ENCODE results near the gene TRPM4. TPM values are rescaled to one million over a fixed set of nuclear protein-coding genes. Genes with fewer than 3 reads are reported as not detected.
A peak's percentile ranks its signal among the peaks of the same experiment; 100 is the strongest.

Gene TRPM4
- total RNA-seq, 2 donors from 2014 or later = 0.25 TPM; not detected in 1

DNA sequence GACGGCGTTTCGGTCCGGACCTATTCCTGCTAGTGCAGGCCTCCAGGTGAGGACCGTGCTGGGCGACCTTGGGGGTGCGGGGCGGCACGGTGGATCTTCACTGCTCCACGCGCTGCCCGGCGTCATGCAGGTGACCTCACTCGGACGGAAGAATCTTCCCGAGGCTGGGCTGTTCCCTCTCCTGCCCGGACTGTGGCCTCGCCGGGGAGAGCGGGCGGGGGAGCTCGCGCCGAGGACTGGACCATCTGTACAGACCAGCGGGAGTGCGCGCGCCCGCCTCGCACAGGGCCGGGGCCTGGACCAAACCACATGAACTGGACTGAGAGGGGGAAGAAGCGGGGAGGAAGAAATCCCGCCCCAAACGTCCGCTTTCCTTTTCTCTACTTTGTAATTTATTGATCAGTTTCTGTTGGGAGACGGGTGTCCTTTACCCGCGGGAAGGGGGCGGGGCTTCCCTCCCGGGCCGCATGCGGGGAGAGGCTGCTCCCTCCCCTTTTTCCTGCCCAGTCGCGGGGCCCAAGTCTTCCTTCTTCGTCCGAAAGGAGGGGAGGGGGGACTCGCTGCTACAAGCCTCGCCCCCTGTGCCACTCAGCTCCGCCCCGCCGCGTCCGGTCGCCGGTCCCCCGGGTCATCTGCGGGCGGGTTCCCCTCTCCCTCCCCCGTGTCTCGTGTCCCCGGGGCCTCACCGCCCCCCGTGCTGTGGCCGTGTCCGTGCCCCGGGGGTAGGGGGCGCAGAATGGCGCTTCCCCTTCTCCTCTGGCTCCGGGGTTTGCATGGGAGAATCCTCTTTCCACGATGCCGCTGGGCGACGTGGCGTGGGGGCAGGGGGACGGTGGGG, 7.3 kb upstream of the TRPM4 start:
- DNase-seq (peak in 2 of 3 donors; percentile 32 to 38), ATAC-seq (no peak)
- peaks cover 67% of the 10 kb centered on the region for H3K27me3 Mint-ChIP-seq
- no peaks in the 10 kb centered on the region for H3K9me3 ChIP-seq (ENCODE audit: control insufficient read depth, low read length, poor library complexity, severe bottlenecking)
- H3K4me1 Mint-ChIP-seq = peaks cover 32% of the 10 kb centered on the region
- H3K4me3 Mint-ChIP-seq = peak overlapping the region; percentile 86
- peaks cover 12% of the 10 kb centered on the region for H3K36me3 Mint-ChIP-seq (ENCODE audit: low read depth)
- H3K27ac Mint-ChIP-seq = no peak overlapping the region

DNA sequence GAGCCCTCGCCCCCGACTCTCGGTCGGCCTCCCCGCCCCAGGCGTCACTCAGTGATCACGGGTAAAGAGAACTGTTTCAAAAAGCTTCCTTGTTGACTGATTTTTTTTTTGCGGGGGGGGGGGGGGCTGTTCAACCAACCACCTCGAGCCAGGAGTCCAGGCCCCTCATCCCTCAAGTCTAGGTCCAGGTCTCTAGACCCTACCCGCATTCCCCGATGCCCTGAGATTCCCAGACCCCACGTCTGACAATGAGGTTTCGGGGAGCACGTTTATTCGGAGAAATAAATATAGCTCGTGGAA, 6.7 kb upstream of the TRPM4 start:
- H3K27me3 Mint-ChIP-seq = peaks cover 67% of the 10 kb centered on the region
- H3K27ac Mint-ChIP-seq = no peak overlapping the region
- H3K9me3 ChIP-seq (ENCODE audit: control insufficient read depth, low read length, poor library complexity, severe bottlenecking) = no peaks in the 10 kb centered on the region
- DNase-seq (no peak), ATAC-seq (no peak)
- H3K4me3 Mint-ChIP-seq = peak overlapping the region; percentile 86
- peaks cover 12% of the 10 kb centered on the region for H3K36me3 Mint-ChIP-seq (ENCODE audit: low read depth)
- H3K4me1 Mint-ChIP-seq = peaks cover 29% of the 10 kb centered on the region

DNA sequence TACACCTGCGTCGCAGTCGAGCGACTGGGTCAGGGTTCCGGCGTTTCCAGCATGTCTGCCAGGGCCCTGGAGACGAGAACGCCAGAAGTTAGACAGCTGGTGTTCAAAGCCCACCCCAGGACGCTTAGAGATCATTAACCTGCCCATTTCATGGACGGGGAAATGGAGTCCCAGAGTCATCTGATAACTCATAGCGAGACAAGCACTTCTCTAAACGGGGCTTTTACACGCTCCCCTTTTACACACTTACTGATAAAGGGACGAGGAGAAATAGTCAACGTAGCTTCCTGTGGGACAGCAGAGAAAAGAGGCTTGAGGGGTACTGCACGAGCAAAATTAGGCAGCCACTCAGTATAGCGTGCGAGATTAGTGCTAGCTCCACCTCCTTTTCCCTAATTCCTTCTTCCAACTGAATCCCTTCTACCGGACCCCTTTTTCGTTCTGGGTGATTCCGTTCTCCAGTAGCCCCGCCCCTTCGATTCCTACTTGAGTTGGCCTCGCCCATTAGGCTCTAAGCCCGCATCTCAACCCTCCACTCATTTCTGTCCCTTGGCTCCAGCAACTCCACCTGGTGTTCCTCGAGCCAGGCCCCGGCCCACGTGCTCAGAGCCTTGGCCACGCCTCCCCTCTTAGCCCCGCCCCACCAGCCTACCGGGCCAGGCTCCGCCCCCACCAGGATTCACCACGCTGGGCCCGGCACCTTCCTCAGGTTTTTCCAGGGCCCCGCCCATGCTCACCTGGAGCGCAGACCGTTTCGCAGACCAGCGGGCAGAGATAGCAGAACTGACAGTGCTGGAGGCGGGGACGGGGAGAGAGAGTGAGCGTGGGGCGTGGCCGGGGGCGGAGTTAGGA, 6.1 kb upstream of the TRPM4 start:
- peaks cover 65% of the 10 kb centered on the region for H3K27me3 Mint-ChIP-seq
- H3K36me3 Mint-ChIP-seq (ENCODE audit: low read depth) = peaks cover 12% of the 10 kb centered on the region
- H3K4me1 Mint-ChIP-seq = peaks cover 32% of the 10 kb centered on the region
- no peak overlapping the region for H3K27ac Mint-ChIP-seq
- H3K9me3 ChIP-seq (ENCODE audit: control insufficient read depth, low read length, poor library complexity, severe bottlenecking) = no peaks in the 10 kb centered on the region
- H3K4me3 Mint-ChIP-seq = peak overlapping the region; percentile 86
- ATAC-seq (peak; percentile 32), DNase-seq (peak in 2 of 3 donors; percentile 28 to 36)

DNA sequence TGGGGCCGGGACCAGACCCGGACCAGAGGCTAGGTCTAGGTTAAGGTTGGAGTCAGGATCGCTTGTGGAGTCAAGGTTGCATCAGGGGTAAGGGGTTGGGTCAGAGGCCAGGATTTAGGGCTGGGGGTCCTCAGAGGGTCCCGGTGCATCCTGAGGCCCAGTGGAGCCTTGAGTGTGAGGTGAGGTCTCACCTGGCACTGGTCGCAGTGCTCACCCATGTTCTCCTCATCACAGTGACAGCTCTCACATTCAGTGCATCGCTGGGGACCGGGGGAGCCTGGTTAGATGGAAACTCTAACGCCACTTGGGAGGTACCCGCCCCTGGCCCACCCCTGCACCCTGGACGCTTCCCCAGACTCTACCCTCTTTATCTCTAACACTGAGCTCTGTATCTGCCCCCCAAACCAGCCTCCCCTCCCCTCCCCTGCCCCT, 5.5 kb upstream of the TRPM4 start:
- H3K9me3 ChIP-seq (ENCODE audit: control insufficient read depth, low read length, poor library complexity, severe bottlenecking) = no peaks in the 10 kb centered on the region
- peaks cover 60% of the 10 kb centered on the region for H3K27me3 Mint-ChIP-seq
- ATAC-seq = peak; percentile 3
- H3K4me1 Mint-ChIP-seq = peaks cover 32% of the 10 kb centered on the region
- H3K4me3 Mint-ChIP-seq = peak overlapping the region; percentile 86
- no peak overlapping the region for H3K27ac Mint-ChIP-seq
- no peak for DNase-seq
- peaks cover 12% of the 10 kb centered on the region for H3K36me3 Mint-ChIP-seq (ENCODE audit: low read depth)

DNA sequence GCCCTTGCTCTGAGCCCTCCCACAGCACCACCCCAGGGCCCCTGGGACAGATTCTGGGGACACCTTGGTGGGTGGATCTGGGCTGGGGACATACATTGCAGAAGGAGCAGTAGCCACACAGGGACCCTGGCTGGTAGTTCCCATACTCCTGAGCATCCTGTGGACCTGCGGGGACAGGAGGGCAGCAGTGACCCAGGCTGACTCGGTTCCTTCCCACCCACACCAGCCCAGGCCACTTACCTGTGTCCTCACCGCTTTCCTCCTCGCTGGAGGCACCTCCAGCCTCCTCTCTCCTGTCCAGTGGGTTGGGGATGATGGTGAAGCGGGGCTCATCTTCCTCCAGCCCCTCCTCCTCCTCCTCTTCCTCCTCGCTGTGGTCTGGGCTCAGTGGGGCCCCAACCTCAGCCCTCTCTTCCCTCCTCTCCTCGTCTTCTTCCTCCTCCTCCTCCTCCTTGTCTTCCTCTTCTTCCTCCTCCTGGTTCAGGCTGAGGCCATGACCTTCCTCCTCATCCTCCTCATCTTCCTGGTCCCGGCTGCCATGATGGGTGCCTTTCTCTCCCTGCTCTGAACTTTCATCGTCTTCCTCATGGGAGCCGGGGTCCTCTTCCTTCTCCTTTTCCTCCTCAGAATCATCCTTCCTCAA, 4.3 kb upstream of the TRPM4 start:
- no peaks in the 10 kb centered on the region for H3K9me3 ChIP-seq (ENCODE audit: control insufficient read depth, low read length, poor library complexity, severe bottlenecking)

DNA sequence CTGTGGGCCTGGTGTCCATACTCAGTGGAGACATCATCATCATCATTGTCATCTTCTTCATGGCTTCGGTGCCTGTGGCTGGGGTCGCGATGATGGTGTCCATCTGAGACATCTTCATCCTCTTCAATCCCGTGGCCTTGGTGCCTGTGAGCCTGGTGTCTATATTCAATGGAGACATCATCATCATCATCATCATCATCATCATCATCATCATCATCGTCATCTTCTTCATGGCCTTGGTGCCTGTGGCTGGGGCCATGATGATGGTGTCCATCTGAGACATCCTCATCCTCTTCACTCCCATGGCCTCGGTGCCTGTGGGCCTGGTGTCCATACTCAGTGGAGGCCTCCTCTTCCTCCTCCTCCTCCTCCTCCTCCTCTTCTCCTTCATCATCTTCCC, 3.3 kb upstream of the TRPM4 start:
- DNase-seq = no peak
- peaks cover 15% of the 10 kb centered on the region for H3K36me3 Mint-ChIP-seq (ENCODE audit: low read depth)
- no peaks in the 10 kb centered on the region for H3K9me3 ChIP-seq (ENCODE audit: control insufficient read depth, low read length, poor library complexity, severe bottlenecking)
- peaks cover 31% of the 10 kb centered on the region for H3K4me1 Mint-ChIP-seq
- no peak for ATAC-seq
- H3K4me3 Mint-ChIP-seq = no peak overlapping the region
- H3K27ac Mint-ChIP-seq = no peak overlapping the region
- H3K27me3 Mint-ChIP-seq = peaks cover 54% of the 10 kb centered on the region

More for the DNA sequence above, 4.3 kb upstream of the TRPM4 start:
- peaks cover 32% of the 10 kb centered on the region for H3K4me1 Mint-ChIP-seq
- no peak overlapping the region for H3K27ac Mint-ChIP-seq
- H3K4me3 Mint-ChIP-seq = no peak overlapping the region
- H3K27me3 Mint-ChIP-seq = peaks cover 57% of the 10 kb centered on the region
- ATAC-seq = no peak
- peaks cover 13% of the 10 kb centered on the region for H3K36me3 Mint-ChIP-seq (ENCODE audit: low read depth)
- no peak for DNase-seq

DNA sequence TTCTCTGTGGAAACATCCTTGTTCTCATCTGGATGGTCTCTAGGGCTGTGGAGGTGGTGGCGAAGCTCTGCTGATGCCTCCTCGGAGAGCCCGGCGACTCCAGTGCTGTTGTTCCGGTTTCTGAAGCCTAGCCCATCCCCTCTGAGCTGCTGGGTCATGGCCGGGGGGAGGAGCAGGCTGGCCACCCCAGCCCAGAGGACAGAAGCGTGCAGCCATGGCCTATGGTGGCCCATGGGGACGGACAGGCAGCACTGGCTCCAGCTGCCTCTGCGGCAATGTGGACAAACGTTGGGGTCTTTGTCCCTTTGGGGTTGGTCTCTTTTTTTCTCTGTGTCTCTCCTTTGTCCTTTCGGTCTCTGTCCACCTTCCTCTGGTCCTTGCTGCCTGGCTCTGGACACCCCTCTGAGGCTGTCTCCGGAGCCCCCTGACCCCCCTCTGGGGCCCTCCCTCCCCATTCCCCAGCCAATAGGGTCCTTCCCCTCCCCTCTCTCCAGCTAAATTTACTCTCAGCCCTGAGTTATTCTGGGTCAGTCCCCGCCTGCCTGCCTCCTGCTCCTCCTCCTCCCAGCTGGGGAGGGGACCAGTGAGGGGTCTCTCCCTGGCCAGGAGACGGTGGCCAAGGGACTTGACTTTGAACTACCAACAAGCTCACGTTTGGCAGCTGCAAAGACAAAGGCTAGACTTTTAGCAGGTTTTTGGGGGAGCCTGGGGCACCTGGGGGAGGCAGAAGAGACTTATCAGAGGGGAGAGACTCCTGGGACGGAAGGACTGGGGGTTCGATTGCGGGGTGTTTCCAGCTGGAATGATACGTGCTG, 2.4 kb upstream of the TRPM4 start, which contains the start of gene HRC:
Gene HRC, minus strand, starts transcription at position 392 of the 815 bp plus-strand sequence. Its CDS starts 159 bp downstream, at position 233.
- Mint-ChIP-seq H3K27ac (no peak within 1 kb of the TSS), H3K4me3 (peak within 1 kb of the TSS; percentile 67), H3K36me3 (ENCODE audit: low read depth) (peaks cover 18% of the 10 kb centered on the region), H3K4me1 (peaks cover 27% of the 10 kb centered on the region), H3K27me3 (peaks cover 59% of the 10 kb centered on the region)
- H3K9me3 ChIP-seq (ENCODE audit: control insufficient read depth, low read length, poor library complexity, severe bottlenecking) = no peaks in the 10 kb centered on the region
- ATAC-seq (no peak), DNase-seq (no peak)

DNA sequence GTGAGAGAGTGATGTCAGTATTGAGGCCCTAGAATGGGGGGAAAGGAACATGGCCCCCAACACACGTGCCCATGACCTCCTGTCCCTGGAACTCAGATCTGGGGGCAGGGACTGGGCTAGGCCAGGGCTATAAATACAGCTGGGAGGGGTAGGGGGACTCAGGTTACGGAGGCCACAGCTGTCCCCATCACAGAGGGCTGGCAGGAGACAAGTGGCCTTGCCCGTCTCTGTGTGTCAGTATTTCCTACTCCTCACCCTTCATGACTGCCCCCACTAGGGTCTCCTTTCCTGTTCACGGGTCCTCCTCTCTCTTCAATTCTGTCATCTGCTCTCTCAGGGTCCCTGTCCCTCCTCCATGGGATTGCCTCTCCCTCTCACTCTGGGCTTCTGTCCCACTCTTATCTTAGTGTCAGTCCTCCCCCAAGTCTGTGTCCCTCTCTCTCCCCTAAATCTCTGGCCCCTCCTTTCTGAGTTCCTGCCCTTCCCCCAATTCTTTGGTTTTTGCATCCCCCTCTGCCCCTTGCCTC, 1.7 kb upstream of the TRPM4 start:
- H3K27ac Mint-ChIP-seq = no peak overlapping the region

DNA sequence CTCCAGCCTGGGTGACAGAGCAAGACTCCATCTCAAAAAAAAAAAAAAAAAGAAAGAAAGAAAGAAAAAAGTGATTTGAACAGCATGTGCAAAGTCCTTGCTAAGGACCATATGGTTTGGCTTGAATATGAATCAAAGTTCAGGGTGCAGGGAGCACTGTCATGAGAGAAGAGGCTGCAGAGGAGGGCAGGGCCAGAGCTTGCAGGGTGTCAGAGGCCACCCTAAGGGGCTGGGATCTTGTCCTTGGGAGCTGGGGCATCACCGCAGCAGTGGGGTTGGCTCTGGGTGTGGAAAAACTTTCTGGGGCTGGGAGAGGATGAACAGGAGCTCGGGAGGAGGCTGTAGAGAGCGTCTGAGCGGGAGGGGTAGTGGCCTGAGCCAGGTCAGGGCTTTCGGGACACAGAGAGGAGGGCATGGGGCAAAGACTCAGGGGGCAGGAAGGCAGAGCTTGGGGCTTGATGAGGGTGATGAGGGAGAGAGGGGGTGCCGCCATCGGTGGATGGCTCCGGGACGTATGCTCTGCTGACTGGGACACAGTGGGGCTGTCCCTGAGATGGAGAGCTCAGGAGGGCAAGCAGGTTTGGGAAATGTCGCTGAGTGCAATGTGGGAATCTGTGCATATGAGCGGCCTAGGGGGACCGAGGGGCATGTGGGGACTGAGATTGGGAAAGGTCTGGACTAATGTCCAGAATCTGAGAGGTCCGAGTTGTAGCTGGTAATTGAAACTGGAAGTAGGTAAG, 3.0 kb downstream of the TRPM4 start:
- H3K27me3 Mint-ChIP-seq = peaks cover 47% of the 10 kb centered on the region
- no peak overlapping the region for H3K4me3 Mint-ChIP-seq
- H3K27ac Mint-ChIP-seq = no peak overlapping the region
- DNase-seq = no peak
- no peak for ATAC-seq
- peaks cover 10% of the 10 kb centered on the region for H3K4me1 Mint-ChIP-seq
- peaks cover 9% of the 10 kb centered on the region for H3K36me3 Mint-ChIP-seq (ENCODE audit: low read depth)
- no peaks in the 10 kb centered on the region for H3K9me3 ChIP-seq (ENCODE audit: control insufficient read depth, low read length, poor library complexity, severe bottlenecking)

More for the DNA sequence above, 1.7 kb upstream of the TRPM4 start:
- ATAC-seq = no peak
- Mint-ChIP-seq H3K36me3 (ENCODE audit: low read depth) (peaks cover 17% of the 10 kb centered on the region), H3K27me3 (peaks cover 66% of the 10 kb centered on the region), H3K4me1 (peaks cover 24% of the 10 kb centered on the region), H3K4me3 (peak overlapping the region; percentile 67)
- DNase-seq = no peak
- H3K9me3 ChIP-seq (ENCODE audit: control insufficient read depth, low read length, poor library complexity, severe bottlenecking) = no peaks in the 10 kb centered on the region

DNA sequence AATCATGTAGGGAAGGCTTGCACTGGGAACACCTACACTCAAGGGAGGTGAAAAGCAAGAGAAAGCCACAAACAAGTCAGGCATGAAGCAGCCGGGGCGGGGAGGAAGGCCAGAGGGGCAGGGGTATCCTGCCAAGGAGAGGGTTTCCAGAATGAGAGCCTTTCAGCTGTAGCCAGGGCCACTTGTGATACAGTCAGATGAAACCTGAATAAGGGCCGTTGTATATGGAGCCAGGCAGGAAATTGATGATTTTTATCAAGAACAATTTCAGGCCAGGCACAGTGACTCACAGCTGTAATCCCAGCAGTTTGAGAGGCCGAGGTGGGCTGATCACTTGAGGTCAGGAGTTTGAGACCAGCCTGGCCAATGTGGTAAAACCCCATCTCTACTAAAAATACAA, 4.4 kb downstream of the TRPM4 start:
- H3K4me3 Mint-ChIP-seq = no peak overlapping the region

DNA sequence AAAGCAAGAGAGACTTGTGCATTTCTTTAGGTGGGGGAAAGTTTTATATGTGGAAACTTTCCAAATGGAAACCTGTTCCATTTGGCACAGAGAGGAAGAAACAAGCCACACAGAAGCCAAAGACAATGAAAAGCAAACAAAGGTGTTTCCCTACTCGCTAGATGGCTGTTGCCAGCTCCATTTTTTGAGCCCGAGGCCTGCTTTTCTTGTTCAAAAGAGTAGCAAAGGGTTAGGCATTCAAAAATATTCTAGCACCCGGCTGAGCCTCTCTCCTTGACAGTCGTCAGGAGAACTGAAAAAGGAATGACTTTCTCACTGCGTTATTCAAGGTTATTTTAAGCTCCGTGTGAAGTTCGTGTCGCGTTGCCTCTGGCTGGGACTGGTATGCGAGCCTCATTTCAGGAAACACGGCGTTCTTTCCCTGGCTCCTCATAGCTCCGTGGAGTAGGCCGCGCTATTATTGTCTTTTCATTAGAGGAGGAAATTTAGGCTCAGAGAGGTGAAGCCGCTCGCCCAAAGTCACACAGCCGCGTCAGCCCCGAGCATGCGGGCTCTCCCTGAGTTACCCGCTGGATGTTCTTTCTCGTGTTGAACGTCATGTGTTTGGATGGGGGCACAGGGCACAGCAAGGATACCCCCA, 7.6 kb downstream of the TRPM4 start:
- peaks cover 28% of the 10 kb centered on the region for H3K27me3 Mint-ChIP-seq
- H3K4me1 Mint-ChIP-seq = no peaks in the 10 kb centered on the region
- H3K9me3 ChIP-seq (ENCODE audit: control insufficient read depth, low read length, poor library complexity, severe bottlenecking) = no peaks in the 10 kb centered on the region
- no peak overlapping the region for H3K4me3 Mint-ChIP-seq
- DNase-seq = no peak
- peaks cover 2% of the 10 kb centered on the region for H3K36me3 Mint-ChIP-seq (ENCODE audit: low read depth)
- ATAC-seq = no peak
- H3K27ac Mint-ChIP-seq = no peak overlapping the region

More for the DNA sequence above, 4.4 kb downstream of the TRPM4 start:
- H3K36me3 Mint-ChIP-seq (ENCODE audit: low read depth) = peaks cover 9% of the 10 kb centered on the region
- no peaks in the 10 kb centered on the region for H3K9me3 ChIP-seq (ENCODE audit: control insufficient read depth, low read length, poor library complexity, severe bottlenecking)
- ATAC-seq (no peak), DNase-seq (no peak)
- H3K27me3 Mint-ChIP-seq = peaks cover 45% of the 10 kb centered on the region
- peaks cover 7% of the 10 kb centered on the region for H3K4me1 Mint-ChIP-seq
- no peak overlapping the region for H3K27ac Mint-ChIP-seq
